Astrocyte of the hippocampus (primary cell): ENCODE results near the gene MIX23.

Experiments used
- DNase-seq: peaks from one replicate; pipeline ENCODE4 v3.0.0; 2011; ENCODE audit warnings: low read depth, low spot score

The MIX23 gene

DNA sequence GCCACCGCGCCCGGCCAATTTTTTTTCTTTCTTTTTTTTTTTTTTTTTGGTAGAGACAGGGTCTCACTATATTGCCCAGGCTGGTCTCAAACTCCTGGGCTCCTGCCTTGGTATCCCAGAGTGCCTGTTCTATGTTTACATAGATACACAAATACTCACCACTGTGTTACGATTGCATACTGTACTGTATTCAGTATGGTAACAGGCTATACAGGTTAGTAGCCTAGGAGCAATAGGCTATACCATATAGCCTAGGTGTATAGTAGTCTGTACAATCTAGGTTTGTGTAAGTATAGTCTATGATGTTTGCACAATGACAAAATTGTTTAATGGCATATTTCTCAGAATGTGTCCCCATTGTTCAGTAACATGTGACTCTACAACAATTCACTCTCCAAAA lies 31.4 kb downstream of the MIX23 start:
- no peak for DNase-seq

DNA sequence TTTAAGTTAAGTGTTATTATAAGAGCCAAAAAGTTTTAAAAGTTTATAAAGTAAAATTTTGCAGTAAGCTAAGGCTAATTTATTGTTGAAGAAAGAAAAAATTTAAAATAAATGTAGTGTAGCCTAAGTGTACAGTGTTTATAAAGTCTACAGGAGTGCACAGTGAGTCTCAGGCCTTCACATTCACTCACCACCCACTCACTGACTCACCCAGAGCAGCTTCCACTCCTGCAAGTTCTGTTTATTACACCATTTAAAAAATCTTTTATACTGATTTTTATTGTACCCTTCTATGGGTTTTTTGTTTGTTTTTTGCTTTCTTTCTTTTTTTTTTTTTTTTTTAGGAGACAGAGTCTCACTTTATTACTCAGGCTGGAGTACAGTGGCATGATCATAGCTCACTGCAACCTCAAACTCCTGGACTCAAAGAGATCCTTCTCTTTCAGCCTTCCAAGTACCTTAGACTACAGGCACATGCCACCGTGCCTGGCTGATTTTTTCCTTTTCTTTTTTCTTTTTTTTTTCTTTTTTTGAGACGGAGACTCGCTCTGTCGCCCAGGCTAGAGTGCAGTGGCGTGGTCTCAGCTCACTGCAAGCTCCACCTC lies 32.1 kb downstream of the MIX23 start:
- peak; percentile 26 for DNase-seq

- DNase-seq: no peak
These were observed 33.9 kb downstream of the MIX23 start for GRCh38 chr3:122349171-122349570.

DNA sequence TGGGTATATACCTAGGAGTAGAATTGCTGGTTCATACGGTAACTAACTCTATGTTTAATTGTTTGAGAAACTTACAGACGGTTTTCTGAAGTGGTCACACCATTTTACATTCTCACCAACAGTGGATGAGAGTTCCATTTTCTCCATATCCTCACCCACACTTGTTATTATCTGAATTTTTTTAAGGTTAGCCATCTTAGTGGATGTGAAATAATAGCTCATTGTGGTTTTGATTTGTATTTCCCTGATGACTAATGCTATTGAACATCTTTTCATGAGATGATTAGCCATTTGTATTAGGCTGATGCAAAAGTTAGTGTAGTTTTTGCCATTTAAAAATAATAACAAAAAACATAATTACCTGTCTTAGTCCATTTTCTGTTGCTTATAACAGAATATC lies 39.4 kb downstream of the MIX23 start:
- DNase-seq: no peak

DNA sequence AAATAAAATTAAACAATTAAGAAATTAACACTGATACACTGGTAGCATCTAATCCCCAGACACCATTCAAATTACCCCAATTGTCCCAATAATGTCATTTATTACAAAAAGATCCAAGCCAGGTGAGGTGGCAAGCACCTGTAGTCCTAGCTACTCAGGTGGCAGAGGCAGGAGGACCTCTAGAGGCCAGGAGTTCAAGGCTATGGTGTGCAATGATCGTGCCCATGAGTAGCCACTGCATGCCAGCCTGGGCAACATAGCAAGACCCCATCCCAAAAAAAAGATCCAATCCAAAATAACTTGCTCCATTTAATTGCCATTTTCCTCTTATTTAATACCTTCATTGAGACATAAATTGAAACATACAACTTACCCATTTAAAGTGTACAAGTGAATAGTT lies 40.2 kb downstream of the MIX23 start:
- DNase-seq: no peak

DNA sequence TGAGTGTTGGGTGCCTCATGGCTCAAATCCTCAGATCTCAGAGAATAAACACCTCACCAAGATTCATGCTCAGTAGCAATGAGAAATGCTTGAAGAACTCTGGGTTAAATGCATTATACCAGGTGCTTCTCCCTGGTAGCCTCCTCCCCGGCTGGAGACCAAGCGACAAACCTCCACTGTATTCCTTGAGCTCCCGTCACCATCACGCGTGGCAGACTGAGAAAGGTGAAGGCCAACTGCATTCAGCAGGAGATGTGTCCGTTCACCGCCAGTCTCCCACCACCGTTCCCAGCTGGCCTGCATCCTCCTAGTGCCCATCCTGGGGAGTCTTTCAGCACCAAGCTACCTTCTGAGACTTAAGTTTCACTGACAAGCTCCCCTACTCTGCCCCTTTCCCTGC lies 50.5 kb downstream of the MIX23 start:
- no peak for DNase-seq

DNA sequence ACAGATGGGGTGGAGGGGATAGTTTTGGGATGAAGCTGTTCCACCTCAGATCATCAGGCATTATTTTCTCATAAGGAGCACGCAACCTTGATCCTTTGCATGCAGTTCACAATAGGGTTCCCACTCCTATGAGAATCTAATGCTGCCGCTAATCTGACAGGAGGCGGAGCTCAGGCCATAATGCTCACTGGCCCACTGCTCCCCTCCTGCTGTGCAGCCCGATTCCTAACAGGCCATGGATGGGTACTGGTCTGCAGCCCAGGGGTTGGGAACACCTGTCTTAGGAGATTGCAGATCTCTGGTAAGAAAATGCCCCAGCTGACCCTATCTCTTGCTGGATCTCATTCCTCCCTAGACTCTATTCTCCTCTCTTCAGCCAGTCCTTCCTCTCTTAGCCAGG lies 51.1 kb downstream of the MIX23 start:
- DNase-seq: no peak

GRCh38 chr3:122325769-122326168 lies 57.3 kb downstream of the MIX23 start:
- no peak for DNase-seq

- no peak for DNase-seq
These were observed 58.1 kb downstream of the MIX23 start, which contains the start of gene CSTA for GRCh38 chr3:122324871-122325323. Gene CSTA (plus strand): TSS chr3:122325248. CDS start chr3:122325293, 45 bp downstream.

DNA sequence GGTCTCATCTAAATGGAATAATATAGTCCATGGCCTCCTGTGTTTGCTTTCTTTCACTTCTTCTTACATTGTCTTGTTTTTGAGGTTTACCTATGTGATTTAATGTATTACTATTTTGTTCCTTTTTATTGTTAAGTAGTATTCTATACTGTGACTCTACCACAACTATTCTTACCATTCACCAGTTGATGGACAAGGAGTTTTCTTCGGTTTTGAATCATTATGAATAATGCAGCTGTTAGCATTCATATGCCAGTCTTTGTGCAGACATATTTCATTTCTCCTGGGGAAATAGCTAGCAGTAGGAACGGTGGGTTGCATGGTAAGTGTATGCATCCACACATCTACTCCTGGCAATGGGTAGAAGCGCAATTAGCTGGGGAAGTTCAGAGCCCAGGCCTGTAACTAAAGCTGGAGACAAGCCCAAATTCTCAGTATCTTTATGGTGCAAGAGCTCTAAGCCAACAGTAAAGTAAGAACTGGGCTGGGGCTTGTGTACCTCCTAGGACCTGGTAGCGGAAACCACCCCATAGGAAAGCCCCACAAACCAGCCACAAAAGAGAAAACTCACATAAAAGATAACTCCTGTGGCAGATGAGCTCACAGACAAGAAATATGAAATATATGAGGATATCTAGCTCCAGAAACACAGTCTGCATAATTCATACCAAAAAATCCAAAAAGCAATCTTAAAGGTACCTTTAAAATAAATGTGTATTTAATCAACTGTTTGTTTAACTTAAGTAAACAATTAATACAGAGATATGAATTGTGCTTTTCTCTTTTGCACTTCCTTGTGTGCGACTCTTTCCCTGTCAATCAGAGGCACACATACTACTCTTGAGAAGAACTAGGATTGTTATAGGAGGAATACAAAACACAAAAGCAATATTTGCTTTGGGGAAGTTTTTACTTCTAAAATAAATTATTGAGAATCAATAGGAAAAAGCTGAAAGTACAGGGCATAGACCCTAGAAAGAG lies 60.6 kb downstream of the MIX23 start:
- no peak for DNase-seq

- peak; percentile 32 for DNase-seq
These were observed 64.4 kb downstream of the MIX23 start for GRCh38 chr3:122318620-122319019.

- DNase-seq: no peak
These were observed 66.7 kb downstream of the MIX23 start for GRCh38 chr3:122316368-122316767.

DNA sequence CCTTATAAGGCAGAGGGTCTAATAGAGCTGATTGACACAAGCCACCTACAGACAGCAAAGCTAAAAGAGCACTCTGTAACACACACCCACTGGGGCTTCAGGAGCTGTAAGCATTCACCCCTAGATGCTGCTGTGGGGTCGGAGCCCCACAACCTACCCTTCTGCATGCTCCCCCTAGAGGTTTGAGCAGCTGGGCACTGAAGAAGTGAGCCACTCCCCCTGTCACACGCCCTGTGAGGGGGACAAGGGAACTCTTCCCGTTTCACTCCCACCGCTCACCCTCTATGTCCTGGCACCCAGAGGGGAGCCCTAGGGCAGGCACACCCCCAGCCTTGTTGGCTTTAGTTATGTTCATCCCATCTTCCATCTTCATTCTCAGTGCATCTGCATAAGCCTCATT lies 67.4 kb downstream of the MIX23 start:
- no peak for DNase-seq

GRCh38 chr3:122314228-122314876 lies 68.7 kb downstream of the MIX23 start:
- DNase-seq: no peak

- DNase-seq: no peak
These were observed 69.8 kb downstream of the MIX23 start for GRCh38 chr3:122313281-122313680.

GRCh38 chr3:122312826-122313225 lies 70.2 kb downstream of the MIX23 start:
- no peak for DNase-seq

GRCh38 chr3:122310361-122310760 lies 72.7 kb downstream of the MIX23 start:
- DNase-seq: no peak
